HG03135 (cell line): Measurements from ENCODE around the gene CDK8.
"Not testable (repeated sequence)": the region's sequence is repeated elsewhere in the genome, so short reads cannot be mapped to it uniquely, and the experiment has no call there.

ENCODE experiments used
- ATAC-seq: cut with Tn5 transposase; IDR thresholded peaks from one replicate; pipeline ENCODE4 v1.9.1; 2021; ENCODE audit warnings: mild to moderate bottlenecking, moderate library complexity; ENCODE audit not compliant: unreplicated experiment

CDK8 gene

DNA sequence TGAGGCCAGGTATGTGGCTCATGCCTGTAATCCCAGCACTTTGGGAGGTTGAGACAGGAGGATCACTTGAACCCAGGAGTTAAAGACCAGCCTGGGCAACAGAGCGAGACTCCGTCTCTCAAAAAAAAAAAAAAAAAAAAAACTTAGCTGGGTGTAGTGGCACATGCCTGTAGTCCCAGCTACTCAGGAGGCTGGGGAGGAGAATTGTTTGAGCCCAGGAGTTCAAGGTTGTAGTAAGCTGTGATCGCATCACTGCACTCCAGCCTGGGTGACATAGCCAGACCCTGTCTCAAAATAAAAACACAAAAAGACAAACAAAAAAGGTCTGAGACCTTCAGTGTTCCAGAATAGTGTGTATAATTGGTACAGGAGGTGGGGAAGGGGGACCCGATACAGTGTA is 1.9 kb upstream of the CDK8 start:
- not testable (repeated sequence) for ATAC-seq

DNA sequence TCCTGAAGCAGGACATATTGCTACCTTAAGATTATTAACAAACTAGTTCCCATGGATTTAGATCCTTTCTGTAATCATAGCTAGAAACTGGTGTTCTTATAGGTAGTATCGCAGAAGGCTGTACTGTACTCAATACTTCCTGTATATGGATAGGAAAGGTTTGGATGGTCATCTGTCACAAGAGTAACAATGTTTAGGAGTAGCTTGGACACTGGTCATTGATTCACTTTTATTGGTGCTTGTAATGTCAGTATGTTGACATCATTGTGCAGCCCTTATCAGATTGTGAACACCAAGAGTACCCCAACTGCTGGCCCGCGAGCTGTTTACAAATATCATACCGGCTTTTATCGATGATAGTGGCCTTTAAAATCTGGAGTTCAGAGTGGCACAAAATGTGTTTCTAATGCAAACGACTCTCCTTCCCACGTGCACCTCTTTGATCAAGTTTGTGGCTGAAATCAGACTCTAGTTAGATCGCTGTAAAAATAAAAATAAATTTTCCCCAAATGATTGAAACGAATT is 605 bp upstream of the CDK8 start:
- no peak for ATAC-seq

DNA sequence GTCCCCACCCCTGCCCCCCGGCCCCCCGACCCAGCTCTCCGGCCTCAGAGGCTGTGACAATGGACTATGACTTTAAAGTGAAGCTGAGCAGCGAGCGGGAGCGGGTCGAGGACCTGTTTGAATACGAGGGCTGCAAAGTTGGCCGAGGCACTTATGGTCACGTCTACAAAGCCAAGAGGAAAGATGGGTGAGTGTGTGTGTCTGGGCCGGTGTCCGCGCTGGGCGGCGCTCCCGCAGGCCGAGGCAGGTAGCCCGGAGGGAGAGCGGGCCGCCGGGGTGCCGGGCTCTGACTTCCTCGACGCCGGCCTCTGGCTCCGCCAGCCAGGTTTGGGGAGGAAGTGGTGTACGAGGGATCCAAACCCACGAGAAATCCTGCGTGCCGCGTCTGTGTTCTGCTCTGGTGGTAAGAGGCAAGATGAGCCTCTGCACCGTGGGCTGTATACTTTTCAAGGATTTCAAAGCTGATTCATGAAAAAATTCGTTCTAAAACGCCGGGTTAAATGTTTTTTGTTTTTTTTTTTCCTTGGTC is 718 bp downstream of the CDK8 start:
- peak; percentile 31 for ATAC-seq

- ATAC-seq: no peak
Observed at GRCh38 chr13:26255115-26255514, 1.2 kb downstream of the CDK8 start.

DNA sequence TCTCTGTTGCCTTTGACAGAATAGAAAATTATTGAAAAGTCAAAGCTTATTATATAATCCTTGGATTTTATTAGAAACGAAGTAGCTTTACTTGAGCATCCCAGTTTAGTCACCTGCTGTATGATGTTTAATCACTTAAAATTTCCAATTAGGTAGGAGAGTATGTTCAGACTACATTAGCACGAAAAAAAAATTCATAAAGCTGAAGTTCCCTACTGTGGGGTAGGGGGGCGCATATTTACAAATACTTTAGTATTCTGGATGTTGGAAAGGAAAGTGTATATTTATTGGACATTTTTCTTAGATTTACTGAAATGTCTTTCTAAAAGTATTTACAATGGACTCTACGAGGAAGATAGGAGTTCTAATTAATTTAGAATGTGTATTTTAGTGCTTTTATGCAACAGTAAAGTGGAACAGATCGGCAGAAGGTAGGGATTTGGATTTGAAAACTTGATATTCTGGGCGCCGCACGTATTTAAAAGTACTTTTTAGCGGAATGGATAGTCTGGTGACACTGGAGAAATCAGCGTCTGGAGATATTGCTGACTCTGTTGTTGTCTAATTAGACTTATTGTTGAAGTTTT is 1.9 kb downstream of the CDK8 start:
- ATAC-seq: no peak

GRCh38 chr13:26257049-26257448 is 3.1 kb downstream of the CDK8 start:
- no peak for ATAC-seq

DNA sequence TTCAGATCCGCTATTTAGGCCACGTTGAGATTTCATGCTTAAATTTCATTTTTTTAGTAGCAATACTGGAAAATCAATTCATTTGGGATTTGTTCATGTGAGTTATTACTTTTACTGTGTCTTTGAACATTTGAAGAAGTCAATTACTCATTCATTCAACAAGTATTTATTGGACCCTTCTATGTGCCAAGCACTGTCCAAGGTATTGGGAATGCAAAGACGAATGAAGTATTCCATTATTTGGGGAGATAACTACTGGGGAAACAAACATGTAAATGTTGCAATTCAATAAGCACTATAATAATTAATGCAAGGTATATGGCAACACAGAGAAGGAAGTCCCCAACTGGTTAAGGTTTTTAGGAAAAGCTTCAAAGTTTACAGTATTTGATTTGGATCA is 5.7 kb downstream of the CDK8 start:
- ATAC-seq: no peak

GRCh38 chr13:26262156-26262555 is 8.2 kb downstream of the CDK8 start:
- ATAC-seq: no peak

DNA sequence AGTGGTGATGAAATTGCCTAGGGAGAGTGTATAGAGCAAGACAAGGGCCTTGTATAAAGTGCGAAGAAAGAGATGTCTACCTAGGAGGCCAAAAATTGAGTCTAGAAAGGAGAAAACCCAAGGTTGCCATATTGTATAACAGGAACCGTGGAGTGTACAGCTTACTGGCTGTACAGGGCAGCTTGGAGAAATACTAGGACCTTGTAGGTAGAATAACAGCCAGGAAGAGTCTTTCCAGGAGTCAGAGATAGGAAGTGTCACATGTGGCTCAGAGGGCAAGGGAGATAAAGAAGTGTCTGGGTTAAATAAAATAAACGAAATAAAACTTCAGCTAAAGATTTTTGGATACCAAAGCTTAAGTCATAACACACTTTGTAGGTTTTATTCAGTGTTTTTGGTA is 12.4 kb downstream of the CDK8 start:
- no peak for ATAC-seq

DNA sequence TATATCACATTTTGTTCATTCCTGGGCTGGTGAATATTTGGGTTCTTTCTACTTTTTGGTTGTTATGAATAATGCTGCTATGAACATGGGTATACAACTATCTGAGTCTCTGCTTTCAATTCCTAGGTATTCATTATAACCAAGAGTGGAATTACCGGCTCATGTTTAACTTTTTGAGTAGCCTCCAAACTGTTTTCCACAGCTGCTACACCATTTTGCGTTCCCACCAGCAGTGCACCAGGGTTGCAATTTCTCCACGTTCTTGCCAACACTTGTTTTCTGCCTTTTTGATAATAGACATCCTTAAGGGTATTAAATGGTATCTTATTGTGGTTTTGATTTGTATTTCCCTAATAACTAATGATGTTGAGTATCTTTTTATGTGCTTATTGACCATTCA is 16.8 kb downstream of the CDK8 start:
- no peak for ATAC-seq

DNA sequence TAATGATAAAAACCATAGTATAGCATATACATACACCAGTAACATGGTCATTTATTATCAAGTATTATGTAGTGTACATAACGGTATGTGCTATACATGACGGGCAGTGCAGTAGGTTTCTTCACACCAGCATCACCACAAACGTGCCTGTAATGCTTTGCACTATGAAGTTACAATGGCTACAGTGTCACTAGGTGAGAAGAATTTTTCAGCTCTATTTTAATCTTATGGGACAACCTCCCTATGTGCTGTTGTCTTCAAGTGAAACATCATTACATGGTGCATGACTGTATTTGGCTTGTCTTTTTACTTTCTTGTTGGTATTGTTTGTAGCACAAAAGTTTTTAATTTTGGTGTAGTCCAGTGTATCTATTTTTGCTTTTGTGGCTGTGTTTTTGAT is 18.7 kb downstream of the CDK8 start:
- ATAC-seq: no peak

DNA sequence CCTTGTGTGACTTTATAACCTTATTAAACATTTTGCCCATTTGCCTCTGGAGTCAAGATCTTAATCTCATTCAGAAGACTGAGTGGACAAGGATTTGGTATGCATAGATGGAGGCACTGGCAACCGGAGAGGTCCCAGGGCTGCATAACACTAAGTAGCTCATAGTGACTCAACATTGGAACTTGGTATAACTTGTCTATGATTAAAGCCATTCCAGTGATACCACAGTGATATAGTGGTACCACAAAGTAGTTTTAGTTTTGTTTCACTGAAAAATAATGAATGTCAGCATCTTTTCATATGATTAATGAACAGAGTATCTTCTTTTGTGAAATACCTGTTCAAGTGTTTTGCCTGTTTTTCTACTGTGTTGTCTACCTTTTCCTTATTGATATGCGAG is 26.4 kb downstream of the CDK8 start:
- no peak for ATAC-seq

DNA sequence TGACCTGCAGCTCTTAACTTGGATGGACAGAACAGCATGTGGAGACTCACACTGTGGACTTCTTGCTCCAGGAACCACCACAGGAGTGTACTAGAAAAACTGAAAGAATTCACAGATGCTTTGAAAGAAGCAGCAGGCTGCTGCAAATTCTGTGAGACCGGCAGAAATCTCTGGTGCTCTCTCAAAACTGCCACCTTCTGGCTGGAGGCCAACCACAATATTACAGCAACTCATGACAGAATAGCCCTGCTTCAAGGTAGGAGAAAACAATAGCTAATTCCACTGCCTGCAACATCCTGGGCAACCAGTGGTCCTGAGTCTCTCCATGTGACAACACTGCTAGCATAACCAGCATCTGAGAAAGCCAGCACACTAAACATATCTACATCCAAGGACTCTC is 26.9 kb downstream of the CDK8 start:
- no peak for ATAC-seq

GRCh38 chr13:26285911-26286310 is 32.0 kb downstream of the CDK8 start:
- ATAC-seq: not testable (repeated sequence)

GRCh38 chr13:26288838-26289237 is 34.9 kb downstream of the CDK8 start:
- ATAC-seq: not testable (repeated sequence)

- ATAC-seq: no peak
Observed at GRCh38 chr13:26295812-26296211, 41.9 kb downstream of the CDK8 start.

GRCh38 chr13:26299168-26299750 is 45.3 kb downstream of the CDK8 start:
- no peak for ATAC-seq

- ATAC-seq: no peak
Observed at GRCh38 chr13:26300140-26300539, 46.2 kb downstream of the CDK8 start.

- ATAC-seq: no peak
Observed at GRCh38 chr13:26305676-26306075, 51.7 kb downstream of the CDK8 start.

DNA sequence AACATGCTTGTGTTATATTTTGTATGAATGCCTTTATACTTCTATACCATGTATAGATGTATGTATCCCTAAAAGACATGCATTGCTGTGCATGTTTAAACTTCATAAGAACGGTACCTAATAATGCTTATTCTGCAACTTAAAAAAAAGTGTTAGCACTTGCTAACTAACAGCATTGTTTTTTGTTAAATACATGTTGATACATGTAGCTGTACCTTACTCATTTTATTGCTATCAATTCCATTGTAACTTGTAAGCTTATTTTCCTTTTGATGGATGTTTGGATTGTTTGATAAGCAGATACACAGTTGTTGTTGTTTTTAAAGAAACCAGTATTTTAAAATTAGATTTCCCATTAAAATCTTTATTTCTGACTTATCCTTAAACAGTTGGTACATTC is 53.8 kb downstream of the CDK8 start:
- ATAC-seq: no peak

GRCh38 chr13:26308250-26308649 is 54.3 kb downstream of the CDK8 start:
- ATAC-seq: no peak

GRCh38 chr13:26308836-26309235 is 54.9 kb downstream of the CDK8 start:
- ATAC-seq: no peak

GRCh38 chr13:26310003-26310402 is 56.1 kb downstream of the CDK8 start:
- no peak for ATAC-seq
